Liver (tissue), 3 donors: Measurements from ENCODE around the gene WDR27.

Experiments used
- ATF3 ChIP-seq: IDR thresholded peaks from 2 replicates; pipeline ENCODE4 v1.6.1; 2016; ENCODE audit warnings: antibody characterized with exemption
- CTCF ChIP-seq: fragments of 150-350 bp; IDR thresholded peaks from 2 replicates; pipeline ENCODE4 v1.5.1; 2017; ENCODE audit warnings: improper control_type of control experiment, low read depth, low read length; ENCODE audit not compliant: missing input control
- GABPA ChIP-seq, 2 donors: IDR thresholded peaks in 1 of 2; conservative IDR thresholded peaks in 1 of 2; 2 replicates each; pipeline ENCODE4 v1.6.1; 2016; ENCODE audit warnings: antibody characterized with exemption in 2 of 2, mild to moderate bottlenecking in 1 of 2, moderate library complexity in 1 of 2
- MAX ChIP-seq: IDR thresholded peaks from 2 replicates; pipeline ENCODE4 v1.6.1; 2016; ENCODE audit warnings: antibody characterized with exemption
- RAD21 ChIP-seq, 2 donors: IDR thresholded peaks; 2 replicates each; pipeline ENCODE4 v1.6.1; 2016; ENCODE audit warnings: antibody characterized with exemption in 2 of 2, mild to moderate bottlenecking in 2 of 2
- RXRA ChIP-seq, 2 donors: IDR thresholded peaks; 2 replicates each; pipeline ENCODE4 v1.6.1; 2017 to 2018; ENCODE audit warnings: antibody characterized with exemption in 2 of 2, mild to moderate bottlenecking in 1 of 2
- ZBTB33 ChIP-seq: IDR thresholded peaks from 2 replicates; pipeline ENCODE4 v1.6.1; 2016; ENCODE audit warnings: antibody characterized with exemption
- donor health status: healthy.
- donor health status: healthy.

- TF ChIP-seq RXRA (IDR thresholded peaks at IDR 0.05) (no peak), CTCF (no peak), ZBTB33 (no peak), MAX (no peak), GABPA (IDR thresholded peaks at IDR 0.05 in 1 of 2, conservative IDR thresholded peaks at IDR 0.05 in 1 of 2) (no peak), RAD21 (IDR thresholded peaks at IDR 0.05) (peak in 1 of 2 donors; percentile 15), ATF3 (no peak)
These were observed 61.4 kb downstream of the WDR27 start for GRCh38 chr6:169640351-169640852.
